Stimulated activated CD8-positive, alpha-beta memory T cell treated with anti-CD3 and anti-CD28 coated beads, Interleukin-7, amount 100 ng/mL, for 48 hours (primary cell): ENCODE results near the gene NUP210L.

Experiments used
- DNase-seq, 2 donors: peaks; one replicate each; pipeline ENCODE4 v3.0.0-alpha.2; 2020; ENCODE audit warnings: low read depth in 1 of 2; ENCODE audit errors: extremely low read depth in 1 of 2

NUP210L gene

GRCh38 chr1:153945795-153946621 is 208.9 kb downstream of the NUP210L start:
- peak; percentile 59 to 63 for DNase-seq

GRCh38 chr1:153945131-153945794 is 209.6 kb downstream of the NUP210L start:
- peak; percentile 46 to 77 for DNase-seq

GRCh38 chr1:153944827-153945117 is 210.1 kb downstream of the NUP210L start:
- DNase-seq, result no peak

GRCh38 chr1:153944005-153944826 is 210.7 kb downstream of the NUP210L start:
- no peak for DNase-seq

- no peak for DNase-seq
Measured at GRCh38 chr1:153942766-153943549, 211.9 kb downstream of the NUP210L start.
